ENCODE measurements around the gene CSDE1. TPM values are rescaled to one million over a fixed set of nuclear protein-coding genes. Genes with fewer than 3 reads are reported as not detected.

Gene CSDE1
- total RNA-seq, 1 donor from 2014 or later: 290 TPM

- Histone ChIP-seq H3K27ac (no peak overlapping the region), H3K9me3 (no peaks in the 10 kb centered on the region), H3K27me3 (no peaks in the 10 kb centered on the region), H3K36me3 (no peaks in the 10 kb centered on the region), H3K4me3 (no peak overlapping the region), H3K4me1 (no peaks in the 10 kb centered on the region)
- intact Hi-C loops (cut with DNase I): loop anchor here (5.0 kb wide), 2 partner anchors 686 to 1281 kb away; no protein-coding TSS in a partner anchor
- no peak for DNase-seq (ENCODE audit: low spot score in 2 of 2)
- TF ChIP-seq CTCF (IDR thresholded peaks at IDR 0.05): no peak
Measured at GRCh38 chr1:114668373-114668772, 89.4 kb downstream of the CSDE1 start.

GRCh38 chr1:114666954-114667353 is 90.8 kb downstream of the CSDE1 start:
- H3K27me3 ChIP-seq: no peaks in the 10 kb centered on the region
- intact Hi-C loops (cut with DNase I): loop anchor here (5.0 kb wide), 2 partner anchors 685 to 1280 kb away; no protein-coding TSS in a partner anchor
- H3K36me3 ChIP-seq: no peaks in the 10 kb centered on the region
- no peaks in the 10 kb centered on the region for H3K4me1 ChIP-seq
- no peaks in the 10 kb centered on the region for H3K9me3 ChIP-seq
- no peak overlapping the region for H3K27ac ChIP-seq
- no peak overlapping the region for H3K4me3 ChIP-seq
- no peak for TF ChIP-seq CTCF (IDR thresholded peaks at IDR 0.05)
- DNase-seq (ENCODE audit: low spot score in 2 of 2): no peak

Other genes starting within 250 kb of the CSDE1 start
- gene TRIM33, start 246.8 kb downstream of the CSDE1 start, total RNA-seq: 42.5 TPM
- gene BCAS2, start 176.4 kb downstream of the CSDE1 start, total RNA-seq: 26.1 TPM
- 5.4 TPM for gene DENND2C, start 87.9 kb downstream of the CSDE1 start, total RNA-seq
- not detected for gene AMPD1, start 62.4 kb downstream of the CSDE1 start, total RNA-seq
- gene NRAS, start 41.2 kb downstream of the CSDE1 start, total RNA-seq: 10.7 TPM
- 17.1 TPM for gene SIKE1, start 22.7 kb upstream of the CSDE1 start, total RNA-seq
- gene SYCP1, start 96.9 kb upstream of the CSDE1 start, total RNA-seq: not detected